Mesenchymal stem cell (in vitro differentiated cells and primary cell): Measurements from ENCODE around the gene NAPA.

ENCODE experiments used
- DNase-seq: peaks from one replicate; pipeline ENCODE4 v3.0.0-alpha.2; 2013
- H2AFZ ChIP-seq: one replicate; pipeline ENCODE4 v1.6.1; 2013; ENCODE audit warnings: low read depth, mild to moderate bottlenecking, control low read depth, inconsistent platforms, low read length, moderate library complexity
- H2AK5ac ChIP-seq: 2 replicates; pipeline ENCODE4 v1.6.1; 2013; ENCODE audit warnings: low read length, moderate library complexity, mild to moderate bottlenecking, inconsistent platforms; ENCODE audit not compliant: severe bottlenecking
- H2BK120ac ChIP-seq: one replicate; pipeline ENCODE4 v1.6.1; 2013; ENCODE audit warnings: low read depth, mild to moderate bottlenecking, inconsistent platforms, low read length, moderate library complexity
- H2BK12ac ChIP-seq, 2 experiments: one replicate each; pipeline ENCODE4 v1.6.1; 2013; ENCODE audit warnings: inconsistent platforms in 2 of 2, low read length in 2 of 2, mild to moderate bottlenecking in 2 of 2, moderate library complexity in 2 of 2, control low read depth in 1 of 2
- H2BK15ac ChIP-seq: one replicate; pipeline ENCODE4 v1.6.1; 2013; ENCODE audit warnings: mild to moderate bottlenecking, low read depth, inconsistent platforms; ENCODE audit not compliant: poor library complexity, severe bottlenecking
- H2BK5ac ChIP-seq: 2 replicates; pipeline ENCODE4 v1.6.1; 2013; ENCODE audit warnings: low read depth, mild to moderate bottlenecking, low read length, control low read depth, inconsistent platforms; ENCODE audit not compliant: poor library complexity, severe bottlenecking
- H3K14ac ChIP-seq, 2 experiments: one replicate each; pipeline ENCODE4 v1.6.1; 2013; ENCODE audit warnings: inconsistent platforms in 2 of 2, low read length in 2 of 2, control low read depth in 1 of 2, mild to moderate bottlenecking in 1 of 2, moderate library complexity in 1 of 2
- H3K18ac ChIP-seq, 2 experiments: one replicate each; pipeline ENCODE4 v1.6.1; 2013; ENCODE audit warnings: inconsistent platforms in 2 of 2, low read length in 2 of 2, control low read depth in 1 of 2, low read depth in 1 of 2, mild to moderate bottlenecking in 1 of 2
- H3K23ac ChIP-seq, 2 experiments: one replicate each; pipeline ENCODE4 v1.6.1; 2013; ENCODE audit warnings: inconsistent platforms in 2 of 2, low read length in 2 of 2, mild to moderate bottlenecking in 2 of 2, moderate library complexity in 2 of 2, control low read depth in 1 of 2
- H3K27ac ChIP-seq: 2 replicates; pipeline ENCODE4 v1.5.1; 2013; ENCODE audit warnings: mild to moderate bottlenecking, moderate library complexity, low read length, control low read depth, inconsistent platforms; ENCODE audit not compliant: poor library complexity, severe bottlenecking
- H3K27me3 ChIP-seq, 2 experiments: 2 replicates each; pipeline versions ENCODE4 v1.6.1 to v1.7.0; 2013; ENCODE audit warnings: low read length in 2 of 2, mild to moderate bottlenecking in 2 of 2, moderate library complexity in 2 of 2, control low read depth in 1 of 2, inconsistent platforms in 1 of 2; ENCODE audit not compliant: control insufficient read depth in 1 of 2, insufficient read depth in 1 of 2
- H3K36me3 ChIP-seq, 2 experiments: 2 replicates each; pipeline versions ENCODE4 v1.6.1 to v1.7.0; 2013; ENCODE audit warnings: low read length in 2 of 2, control low read depth in 1 of 2, inconsistent platforms in 1 of 2, low read depth in 1 of 2, mild to moderate bottlenecking in 1 of 2; ENCODE audit not compliant: insufficient read depth in 2 of 2, control insufficient read depth in 1 of 2
- H3K4ac ChIP-seq, 2 experiments: one replicate each; pipeline ENCODE4 v1.6.1; 2013; ENCODE audit warnings: inconsistent platforms in 2 of 2, low read length in 2 of 2, mild to moderate bottlenecking in 2 of 2, moderate library complexity in 2 of 2, control low read depth in 1 of 2, low read depth in 1 of 2
- H3K4me1 ChIP-seq: 2 replicates; pipeline ENCODE4 v1.6.1; 2013; ENCODE audit warnings: low read depth, low read length, control low read depth; ENCODE audit not compliant: control insufficient read depth, insufficient read depth
- H3K4me2 ChIP-seq: 2 replicates; pipeline ENCODE4 v1.6.1; 2013; ENCODE audit warnings: low read length, mild to moderate bottlenecking, inconsistent platforms; ENCODE audit not compliant: poor library complexity, severe bottlenecking
- H3K4me3 ChIP-seq, 2 experiments: 2 replicates each; pipeline versions ENCODE4 v1.5.1 to v1.7.0; 2013; ENCODE audit warnings: low read length in 2 of 2, mild to moderate bottlenecking in 2 of 2, control low read depth in 1 of 2, low read depth in 1 of 2; ENCODE audit not compliant: insufficient read depth in 1 of 2
- H3K79me1 ChIP-seq: replicated peaks from 2 replicates; pipeline ENCODE4 v1.6.1; 2013; ENCODE audit warnings: mild to moderate bottlenecking, control low read depth, low read length, inconsistent platforms; ENCODE audit not compliant: poor library complexity, severe bottlenecking
- H3K9ac ChIP-seq: 2 replicates; pipeline ENCODE4 v1.7.0; 2013; ENCODE audit warnings: mild to moderate bottlenecking, low read length, moderate library complexity
- H3K9me3 ChIP-seq: 2 replicates; pipeline ENCODE4 v1.7.0; 2013; ENCODE audit warnings: mild to moderate bottlenecking, low read length; ENCODE audit not compliant: control insufficient read depth
- H4K8ac ChIP-seq: one replicate; pipeline ENCODE4 v1.6.1; 2013; ENCODE audit warnings: inconsistent platforms, mild to moderate bottlenecking, low read length, moderate library complexity
- H4K91ac ChIP-seq: one replicate; pipeline ENCODE4 v1.6.1; 2013; ENCODE audit warnings: mild to moderate bottlenecking, low read length, inconsistent platforms
- WGBS: methylation state at CpG from one replicate; pipeline ENCODE4 v1.1.7; 2013; ENCODE audit warnings: mixed read lengths; 5-methylcytosine and 5-hydroxymethylcytosine counted together

Gene NAPA

GRCh38 chr19:47483800-47484690 is 30.8 kb downstream of the NAPA start, which contains the start of gene KPTN:
Gene KPTN, minus strand, starts transcription at chr19:47484219. Its CDS starts 59 bp downstream, at chr19:47484160.
- no peak within 1 kb of the TSS for H3K23ac ChIP-seq
- peak within 1 kb of the TSS; percentile 81 to 99 for H3K18ac ChIP-seq
- H4K91ac ChIP-seq: peak within 1 kb of the TSS; percentile 95
- H3K36me3 ChIP-seq: peaks cover 23 to 31% of the 10 kb centered on the region in 2 experiments
- DNase-seq: peak; percentile 93
- H2AK5ac ChIP-seq: no peak within 1 kb of the TSS
- H2BK120ac ChIP-seq: peak within 1 kb of the TSS; percentile 85
- peaks cover 0 to 9% of the 10 kb centered on the region in 2 experiments for H3K27me3 ChIP-seq
- peak within 1 kb of the TSS in 1 of 2 experiments; percentile 70 for H2BK12ac ChIP-seq
- H3K9ac ChIP-seq: peak within 1 kb of the TSS; percentile 97
- H3K4me2 ChIP-seq: peak within 1 kb of the TSS; percentile 35
- H3K79me1 ChIP-seq: no peaks in the 10 kb centered on the region
- H2BK15ac ChIP-seq: peak within 1 kb of the TSS; percentile 84
- H3K4ac ChIP-seq: peak within 1 kb of the TSS; percentile 65 to 78
- H2BK5ac ChIP-seq: peak within 1 kb of the TSS; percentile 84
- 3% methylated on average over 53 of the region's 57 CpGs for WGBS
- H3K4me3 ChIP-seq: peak within 1 kb of the TSS; percentile 79 to 91
- peak within 1 kb of the TSS; percentile 29 for H3K27ac ChIP-seq
- H3K14ac ChIP-seq: no peak within 1 kb of the TSS
- H3K9me3 ChIP-seq: no peaks in the 10 kb centered on the region
- peak within 1 kb of the TSS; percentile 98 for H4K8ac ChIP-seq
- H3K4me1 ChIP-seq: peaks cover 11% of the 10 kb centered on the region
- peak within 1 kb of the TSS; percentile 89 for H2AFZ ChIP-seq

- H3K18ac ChIP-seq: no peak overlapping the region
- H3K4me2 ChIP-seq: no peak overlapping the region
- H3K36me3 ChIP-seq: peaks cover 17 to 26% of the 10 kb centered on the region in 2 experiments
Measured at GRCh38 chr19:47483200-47483599, 31.7 kb downstream of the NAPA start.

GRCh38 chr19:47481460-47482052 is 33.3 kb downstream of the NAPA start:
- Histone ChIP-seq H2BK120ac (no peak overlapping the region), H4K8ac (no peak overlapping the region), H2BK15ac (no peak overlapping the region), H3K18ac (no peak overlapping the region), H3K4me3 (no peak overlapping the region), H3K36me3 (peaks cover 10 to 12% of the 10 kb centered on the region in 2 experiments), H3K79me1 (no peaks in the 10 kb centered on the region), H3K9ac (no peak overlapping the region), H2AFZ (no peak overlapping the region), H3K4me2 (no peak overlapping the region), H2BK5ac (no peak overlapping the region), H3K27me3 (peaks cover 0 to 9% of the 10 kb centered on the region in 2 experiments), H3K23ac (no peak overlapping the region), H3K27ac (no peak overlapping the region), H3K4me1 (peaks cover 11% of the 10 kb centered on the region), H3K9me3 (no peaks in the 10 kb centered on the region), H4K91ac (no peak overlapping the region), H3K4ac (no peak overlapping the region), H3K14ac (no peak overlapping the region), H2AK5ac (no peak overlapping the region), H2BK12ac (no peak overlapping the region)
- DNase-seq: no peak
- 100% methylated on average over 4 of the region's 4 CpGs for WGBS

More at GRCh38 chr19:47483200-47483599, 31.7 kb downstream of the NAPA start:
- peak overlapping the region; percentile 97 for H3K9ac ChIP-seq
- no peak overlapping the region for H4K91ac ChIP-seq
- H3K9me3 ChIP-seq: no peaks in the 10 kb centered on the region
- no peaks in the 10 kb centered on the region for H3K79me1 ChIP-seq
- no peak overlapping the region for H2BK15ac ChIP-seq
- no peak overlapping the region for H2BK5ac ChIP-seq
- peaks cover 11% of the 10 kb centered on the region for H3K4me1 ChIP-seq
- H3K14ac ChIP-seq: no peak overlapping the region
- no peak overlapping the region for H3K4ac ChIP-seq
- H3K27ac ChIP-seq: no peak overlapping the region
- no peak overlapping the region for H2AK5ac ChIP-seq
- no peak for DNase-seq
- WGBS: 92% methylated on average over 13 of the region's 15 CpGs
- no peak overlapping the region for H2BK120ac ChIP-seq
- peaks cover 0 to 9% of the 10 kb centered on the region in 2 experiments for H3K27me3 ChIP-seq
- no peak overlapping the region for H2AFZ ChIP-seq
- no peak overlapping the region for H4K8ac ChIP-seq
- H3K4me3 ChIP-seq: peak overlapping the region in 1 of 2 experiments; percentile 91
- no peak overlapping the region for H2BK12ac ChIP-seq
- no peak overlapping the region for H3K23ac ChIP-seq

GRCh38 chr19:47480658-47481057 is 34.2 kb downstream of the NAPA start:
- Histone ChIP-seq H2AFZ (no peak overlapping the region), H2BK5ac (no peak overlapping the region), H4K8ac (no peak overlapping the region), H3K4ac (no peak overlapping the region), H3K79me1 (no peaks in the 10 kb centered on the region), H3K18ac (no peak overlapping the region), H2AK5ac (no peak overlapping the region), H3K4me1 (peaks cover 11% of the 10 kb centered on the region), H2BK12ac (no peak overlapping the region), H3K27me3 (peaks cover 0 to 9% of the 10 kb centered on the region in 2 experiments), H2BK120ac (no peak overlapping the region), H3K4me2 (no peak overlapping the region), H3K36me3 (peaks cover 8 to 10% of the 10 kb centered on the region in 2 experiments), H3K4me3 (no peak overlapping the region), H3K23ac (no peak overlapping the region), H3K14ac (no peak overlapping the region), H3K9me3 (no peaks in the 10 kb centered on the region), H2BK15ac (no peak overlapping the region), H3K27ac (no peak overlapping the region), H4K91ac (no peak overlapping the region), H3K9ac (no peak overlapping the region)
- WGBS: 85% methylated on average over 16 of the region's 16 CpGs
- DNase-seq: no peak
